ENCODE results near the gene LIMK2.

Gene LIMK2

GRCh38 chr22:31276426-31277167 lies 64.5 kb downstream of the LIMK2 start:
- Histone ChIP-seq H3K27ac (ENCODE audit: insufficient read depth in 1 of 2, low read depth in 1 of 2, low read length in 2 of 2, poor library complexity in 1 of 2, severe bottlenecking in 2 of 2) (no peak overlapping the region), H3K36me3 (ENCODE audit: control insufficient read depth in 4 of 4, insufficient read depth in 4 of 4, low read length in 3 of 4) (peaks cover 13 to 91% (median 67%) of the 10 kb centered on the region in 4 experiments), H3K4me3 (ENCODE audit: control insufficient read depth in 1 of 7, extremely low read depth in 1 of 7, insufficient read depth in 4 of 7, low read depth in 2 of 7, low read length in 6 of 7) (no peak overlapping the region), H3K4me1 (ENCODE audit: control extremely low read depth in 1 of 4, control insufficient read depth in 4 of 4, insufficient read depth in 4 of 4, low read length in 3 of 4) (peaks cover 0 to 5% (median 5%) of the 10 kb centered on the region in 4 experiments), H3K9me3 (ENCODE audit: control extremely low read depth in 1 of 5, control insufficient read depth in 4 of 5, insufficient read depth in 2 of 5, low read depth in 1 of 5, low read length in 4 of 5) (no peaks in the 10 kb centered on the region), H3K27me3 (replicated peaks in 2 of 5; ENCODE audit: control insufficient read depth in 4 of 5, insufficient read depth in 5 of 5, low read length in 4 of 5) (no peaks in the 10 kb centered on the region)
- 96% methylated on average over 45 of the region's 69 CpGs for WGBS (ENCODE audit: insufficient coverage)
- no peak for DNase-seq
- CTCF ChIA-PET, result interaction anchor here (1.2 kb wide), 2 partner anchors 9 to 16 kb away, joined by 3 read pairs; no protein-coding TSS in a partner anchor
- POLR2A ChIA-PET, result no interaction called here

- CTCF ChIA-PET, result interaction anchor here (0.9 to 1.2 kb wide), 2 partner anchors 10 to 14 kb away, joined by 3 read pairs; no protein-coding TSS in a partner anchor
- POLR2A ChIA-PET, result interaction anchor here (0.6 kb wide), 1 partner anchor 64 kb away, joined by 5 read pairs; no protein-coding TSS in a partner anchor
- H3K36me3 ChIP-seq (ENCODE audit: control insufficient read depth in 4 of 4, insufficient read depth in 4 of 4, low read length in 3 of 4), result peaks cover 11 to 94% (median 69%) of the 10 kb centered on the region in 4 experiments
- H3K27me3 ChIP-seq (replicated peaks in 2 of 5; ENCODE audit: control insufficient read depth in 4 of 5, insufficient read depth in 5 of 5, low read length in 4 of 5), result no peaks in the 10 kb centered on the region
- no peak overlapping the region for H3K4me3 ChIP-seq (ENCODE audit: control insufficient read depth in 1 of 7, extremely low read depth in 1 of 7, insufficient read depth in 4 of 7, low read depth in 2 of 7, low read length in 6 of 7)
- peaks cover 0 to 3% (median under 1%) of the 10 kb centered on the region in 4 experiments for H3K4me1 ChIP-seq (ENCODE audit: control extremely low read depth in 1 of 4, control insufficient read depth in 4 of 4, insufficient read depth in 4 of 4, low read length in 3 of 4)
- 89% methylated on average over 3 of the region's 5 CpGs for WGBS (ENCODE audit: insufficient coverage)
- H3K9me3 ChIP-seq (ENCODE audit: control extremely low read depth in 1 of 5, control insufficient read depth in 4 of 5, insufficient read depth in 2 of 5, low read depth in 1 of 5, low read length in 4 of 5), result no peaks in the 10 kb centered on the region
- H3K27ac ChIP-seq (ENCODE audit: insufficient read depth in 1 of 2, low read depth in 1 of 2, low read length in 2 of 2, poor library complexity in 1 of 2, severe bottlenecking in 2 of 2), result peak overlapping the region in 1 of 2 experiments; percentile 38
- DNase-seq, result no peak
Observed at GRCh38 chr22:31277741-31278140, 65.6 kb downstream of the LIMK2 start.

GRCh38 chr22:31278151-31278621 lies 66.1 kb downstream of the LIMK2 start:
- 95% methylated on average over 4 of the region's 9 CpGs for WGBS (ENCODE audit: insufficient coverage)
- DNase-seq, result no peak
- Histone ChIP-seq H3K4me3 (ENCODE audit: control insufficient read depth in 1 of 7, extremely low read depth in 1 of 7, insufficient read depth in 4 of 7, low read depth in 2 of 7, low read length in 6 of 7) (no peak overlapping the region), H3K36me3 (ENCODE audit: control insufficient read depth in 4 of 4, insufficient read depth in 4 of 4, low read length in 3 of 4) (peaks cover 6 to 94% (median 70%) of the 10 kb centered on the region in 4 experiments), H3K9me3 (ENCODE audit: control extremely low read depth in 1 of 5, control insufficient read depth in 4 of 5, insufficient read depth in 2 of 5, low read depth in 1 of 5, low read length in 4 of 5) (no peaks in the 10 kb centered on the region), H3K27ac (ENCODE audit: insufficient read depth in 1 of 2, low read depth in 1 of 2, low read length in 2 of 2, poor library complexity in 1 of 2, severe bottlenecking in 2 of 2) (peak overlapping the region in 1 of 2 experiments; percentile 38), H3K27me3 (replicated peaks in 2 of 5; ENCODE audit: control insufficient read depth in 4 of 5, insufficient read depth in 5 of 5, low read length in 4 of 5) (no peaks in the 10 kb centered on the region), H3K4me1 (ENCODE audit: control extremely low read depth in 1 of 4, control insufficient read depth in 4 of 4, insufficient read depth in 4 of 4, low read length in 3 of 4) (peaks cover 0 to 5% (median 0%) of the 10 kb centered on the region in 4 experiments)
- POLR2A ChIA-PET, result interaction anchor here (0.6 kb wide), 1 partner anchor 65 kb away, joined by 5 read pairs; no protein-coding TSS in a partner anchor
- CTCF ChIA-PET, result interaction anchor here (0.9 kb wide), 1 partner anchor 15 kb away, joined by 3 read pairs; no protein-coding TSS in a partner anchor

GRCh38 chr22:31278626-31279326 lies 66.7 kb downstream of the LIMK2 start:
- 100% methylated on average over 4 of the region's 6 CpGs for WGBS (ENCODE audit: insufficient coverage)
- H3K27ac ChIP-seq (ENCODE audit: insufficient read depth in 1 of 2, low read depth in 1 of 2, low read length in 2 of 2, poor library complexity in 1 of 2, severe bottlenecking in 2 of 2), result no peak overlapping the region
- CTCF ChIA-PET, result interaction anchor here (0.8 to 1.7 kb wide), 3 partner anchors 10 to 68 kb away, joined by 3 to 5 read pairs (median 4); no protein-coding TSS in a partner anchor
- H3K4me3 ChIP-seq (ENCODE audit: control insufficient read depth in 1 of 7, extremely low read depth in 1 of 7, insufficient read depth in 4 of 7, low read depth in 2 of 7, low read length in 6 of 7), result no peak overlapping the region
- H3K27me3 ChIP-seq (replicated peaks in 2 of 5; ENCODE audit: control insufficient read depth in 4 of 5, insufficient read depth in 5 of 5, low read length in 4 of 5), result no peaks in the 10 kb centered on the region
- H3K9me3 ChIP-seq (ENCODE audit: control extremely low read depth in 1 of 5, control insufficient read depth in 4 of 5, insufficient read depth in 2 of 5, low read depth in 1 of 5, low read length in 4 of 5), result no peaks in the 10 kb centered on the region
- peaks cover 4 to 94% (median 70%) of the 10 kb centered on the region in 4 experiments for H3K36me3 ChIP-seq (ENCODE audit: control insufficient read depth in 4 of 4, insufficient read depth in 4 of 4, low read length in 3 of 4)
- H3K4me1 ChIP-seq (ENCODE audit: control extremely low read depth in 1 of 4, control insufficient read depth in 4 of 4, insufficient read depth in 4 of 4, low read length in 3 of 4), result peaks cover 0 to 5% (median 0%) of the 10 kb centered on the region in 4 experiments
- POLR2A ChIA-PET, result no interaction called here
- no peak for DNase-seq

- CTCF ChIA-PET, result interaction anchor here (0.8 to 1.7 kb wide), 2 partner anchors 10 to 68 kb away, joined by 4 to 5 read pairs; no protein-coding TSS in a partner anchor
- POLR2A ChIA-PET, result interaction anchor here (0.7 kb wide), 1 partner anchor 13 kb away, joined by 3 read pairs; the partner anchor contains the start of gene PIK3IP1
- H3K4me3 ChIP-seq (ENCODE audit: control insufficient read depth in 1 of 7, extremely low read depth in 1 of 7, insufficient read depth in 4 of 7, low read depth in 2 of 7, low read length in 6 of 7), result no peak overlapping the region
- H3K4me1 ChIP-seq (ENCODE audit: control extremely low read depth in 1 of 4, control insufficient read depth in 4 of 4, insufficient read depth in 4 of 4, low read length in 3 of 4), result peaks cover 1 to 9% (median 4%) of the 10 kb centered on the region in 4 experiments
- DNase-seq, result no peak
- H3K36me3 ChIP-seq (ENCODE audit: control insufficient read depth in 4 of 4, insufficient read depth in 4 of 4, low read length in 3 of 4), result peaks cover 4 to 94% (median 69%) of the 10 kb centered on the region in 4 experiments
- no peak overlapping the region for H3K27ac ChIP-seq (ENCODE audit: insufficient read depth in 1 of 2, low read depth in 1 of 2, low read length in 2 of 2, poor library complexity in 1 of 2, severe bottlenecking in 2 of 2)
- H3K9me3 ChIP-seq (ENCODE audit: control extremely low read depth in 1 of 5, control insufficient read depth in 4 of 5, insufficient read depth in 2 of 5, low read depth in 1 of 5, low read length in 4 of 5), result no peaks in the 10 kb centered on the region
- no peaks in the 10 kb centered on the region for H3K27me3 ChIP-seq (replicated peaks in 2 of 5; ENCODE audit: control insufficient read depth in 4 of 5, insufficient read depth in 5 of 5, low read length in 4 of 5)
Observed at GRCh38 chr22:31279327-31279669, 67.2 kb downstream of the LIMK2 start.

GRCh38 chr22:31279821-31280505 lies 67.9 kb downstream of the LIMK2 start:
- ChIA-PET CTCF (interaction anchor here (0.8 to 1.7 kb wide), 2 partner anchors 9 to 69 kb away, joined by 4 to 5 read pairs; no protein-coding TSS in a partner anchor), POLR2A (interaction anchor here (0.7 kb wide), 1 partner anchor 13 kb away, joined by 3 read pairs; the partner anchor contains the start of gene PIK3IP1)
- peak overlapping the region in 1 of 2 experiments; percentile 8 for H3K27ac ChIP-seq (ENCODE audit: insufficient read depth in 1 of 2, low read depth in 1 of 2, low read length in 2 of 2, poor library complexity in 1 of 2, severe bottlenecking in 2 of 2)
- no peaks in the 10 kb centered on the region for H3K27me3 ChIP-seq (replicated peaks in 2 of 5; ENCODE audit: control insufficient read depth in 4 of 5, insufficient read depth in 5 of 5, low read length in 4 of 5)
- no peak for DNase-seq
- no peaks in the 10 kb centered on the region for H3K9me3 ChIP-seq (ENCODE audit: control extremely low read depth in 1 of 5, control insufficient read depth in 4 of 5, insufficient read depth in 2 of 5, low read depth in 1 of 5, low read length in 4 of 5)
- H3K4me3 ChIP-seq (ENCODE audit: control insufficient read depth in 1 of 7, extremely low read depth in 1 of 7, insufficient read depth in 4 of 7, low read depth in 2 of 7, low read length in 6 of 7), result no peak overlapping the region
- peaks cover 3 to 16% (median 11%) of the 10 kb centered on the region in 4 experiments for H3K4me1 ChIP-seq (ENCODE audit: control extremely low read depth in 1 of 4, control insufficient read depth in 4 of 4, insufficient read depth in 4 of 4, low read length in 3 of 4)
- H3K36me3 ChIP-seq (ENCODE audit: control insufficient read depth in 4 of 4, insufficient read depth in 4 of 4, low read length in 3 of 4), result peaks cover 4 to 95% (median 67%) of the 10 kb centered on the region in 4 experiments

Measured in common myeloid progenitor, CD34-positive (primary cell).